ENCODE data around the gene FBLIM1. TPM values are rescaled to one million over a fixed set of nuclear protein-coding genes. Genes with fewer than 3 reads are reported as not detected.

Gene FBLIM1
- total RNA-seq, 2 experiments from 2014 or later: 0.50 TPM; not detected in 1

GRCh38 chr1:15833842-15834405 is 75.3 kb downstream of the FBLIM1 start:
- H3K36me3 Mint-ChIP-seq (ENCODE audit: low read depth): peaks cover 25% of the 10 kb centered on the region
- Histone ChIP-seq H3K4me1 (ENCODE audit: insufficient read depth, low read length) (peaks cover 41% of the 10 kb centered on the region), H3K27me3 (ENCODE audit: control insufficient read depth in 1 of 2, insufficient read depth in 2 of 2, low read length in 2 of 2) (no peaks in the 10 kb centered on the region), H3K4me3 (ENCODE audit: low read length) (peak overlapping the region; percentile 70), H3K9me3 (ENCODE audit: control insufficient read depth in 1 of 2, insufficient read depth in 1 of 2, low read length in 2 of 2) (peaks cover 0 to 4% of the 10 kb centered on the region in 2 experiments), H3K36me3 (ENCODE audit: insufficient read depth, low read length) (no peaks in the 10 kb centered on the region), H3K27ac (ENCODE audit: low read depth in 1 of 2, low read length in 2 of 2) (peak overlapping the region; percentile 93 to 99)
- TF ChIP-seq, protein P1, sequence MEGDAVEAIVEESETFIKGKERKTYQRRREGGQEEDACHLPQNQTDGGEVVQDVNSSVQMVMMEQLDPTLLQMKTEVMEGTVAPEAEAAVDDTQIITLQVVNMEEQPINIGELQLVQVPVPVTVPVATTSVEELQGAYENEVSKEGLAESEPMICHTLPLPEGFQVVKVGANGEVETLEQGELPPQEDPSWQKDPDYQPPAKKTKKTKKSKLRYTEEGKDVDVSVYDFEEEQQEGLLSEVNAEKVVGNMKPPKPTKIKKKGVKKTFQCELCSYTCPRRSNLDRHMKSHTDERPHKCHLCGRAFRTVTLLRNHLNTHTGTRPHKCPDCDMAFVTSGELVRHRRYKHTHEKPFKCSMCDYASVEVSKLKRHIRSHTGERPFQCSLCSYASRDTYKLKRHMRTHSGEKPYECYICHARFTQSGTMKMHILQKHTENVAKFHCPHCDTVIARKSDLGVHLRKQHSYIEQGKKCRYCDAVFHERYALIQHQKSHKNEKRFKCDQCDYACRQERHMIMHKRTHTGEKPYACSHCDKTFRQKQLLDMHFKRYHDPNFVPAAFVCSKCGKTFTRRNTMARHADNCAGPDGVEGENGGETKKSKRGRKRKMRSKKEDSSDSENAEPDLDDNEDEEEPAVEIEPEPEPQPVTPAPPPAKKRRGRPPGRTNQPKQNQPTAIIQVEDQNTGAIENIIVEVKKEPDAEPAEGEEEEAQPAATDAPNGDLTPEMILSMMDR (IDR thresholded peaks at IDR 0.05): no peak
- peaks cover 42% of the 10 kb centered on the region for H3K4me1 Mint-ChIP-seq (ENCODE audit: low read depth)
- ATAC-seq (ENCODE audit: poor library complexity) (no peak), DNase-seq (no peak)
- no peaks in the 10 kb centered on the region for H3K9me3 Mint-ChIP-seq
- CTCF ChIA-PET: interaction anchor here (0.7 to 3.3 kb wide), 7 partner anchors 10 to 195 kb away, joined by 3 to 26 read pairs (median 4); partner anchors contain the start of genes SPEN and ZBTB17
- peak overlapping the region; percentile 98 for H3K4me3 Mint-ChIP-seq
- H3K27me3 Mint-ChIP-seq: no peaks in the 10 kb centered on the region
- peak overlapping the region; percentile 99 for H3K27ac Mint-ChIP-seq
- POLR2A ChIA-PET: interaction anchor here (0.7 to 7.0 kb wide), 33 partner anchors 11 to 607 kb away, joined by 3 to 518 read pairs (median 4); partner anchors contain the start of genes CASP9, CPLANE2, DNAJC16 and FBXO42
- intact Hi-C loops (cut with DNase I, micrococcal nuclease): loop anchor here (1.0 to 5.0 kb wide), 7 partner anchors 13 to 307 kb away; partner anchors contain the start of genes DNAJC16 (in 1 of the 2), SPEN (in 1 of the 2) and ZBTB17 (in 1 of the 2)

DNA sequence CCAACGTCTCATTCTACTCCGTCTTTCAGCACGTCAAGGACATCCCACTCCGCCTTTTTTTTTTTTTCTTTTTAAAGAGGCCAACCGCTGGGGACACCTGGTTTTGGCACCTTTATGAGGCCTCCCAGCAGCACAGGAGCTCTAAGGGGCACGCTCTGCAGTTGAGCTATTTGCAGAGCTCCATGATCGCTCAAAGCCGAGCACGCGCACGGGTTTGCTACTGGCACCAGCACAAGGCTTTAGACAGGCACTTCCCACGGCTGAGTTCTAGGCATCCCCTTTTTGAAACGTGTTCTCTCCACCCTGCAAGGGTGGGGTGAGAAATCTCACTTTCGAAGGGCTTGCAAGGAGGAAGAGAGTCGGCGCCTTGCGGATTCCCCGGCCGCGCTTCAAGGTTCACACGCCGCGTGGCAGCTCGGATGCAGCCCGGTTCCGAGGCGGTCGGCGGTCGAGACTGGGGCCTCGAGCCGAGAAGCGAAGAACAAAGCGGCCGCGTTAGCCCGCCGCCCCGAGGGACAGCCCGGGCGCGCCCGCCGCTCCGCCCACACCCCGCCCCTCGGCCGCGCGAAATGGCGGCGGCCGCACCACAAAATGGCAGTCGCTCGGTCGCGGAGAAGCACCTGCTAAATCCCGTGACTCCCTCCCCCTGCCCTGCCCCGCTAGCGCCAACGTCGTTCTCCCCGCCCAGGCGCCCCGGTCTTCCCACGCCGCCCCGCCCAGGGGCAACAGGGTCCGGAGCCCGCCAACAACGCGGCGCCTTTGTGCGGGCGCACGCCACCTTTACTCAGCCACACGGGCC is 76.0 kb downstream of the FBLIM1 start:
- CTCF ChIA-PET: interaction anchor here (1.2 to 3.3 kb wide), 3 partner anchors 14 to 34 kb away, joined by 3 to 26 read pairs (median 11); partner anchors contain the start of gene SPEN
- peaks cover 0 to 4% of the 10 kb centered on the region in 2 experiments for H3K9me3 ChIP-seq (ENCODE audit: control insufficient read depth in 1 of 2, insufficient read depth in 1 of 2, low read length in 2 of 2)
- no peaks in the 10 kb centered on the region for H3K36me3 ChIP-seq (ENCODE audit: insufficient read depth, low read length)
- H3K4me1 Mint-ChIP-seq (ENCODE audit: low read depth): peaks cover 38% of the 10 kb centered on the region
- no peaks in the 10 kb centered on the region for H3K9me3 Mint-ChIP-seq
- TF ChIP-seq, protein P1 (IDR thresholded peaks at IDR 0.05): no peak
- peak overlapping the region; percentile 98 for H3K4me3 Mint-ChIP-seq
- H3K27me3 Mint-ChIP-seq: no peaks in the 10 kb centered on the region
- peak overlapping the region; percentile 70 for H3K4me3 ChIP-seq (ENCODE audit: low read length)
- H3K36me3 Mint-ChIP-seq (ENCODE audit: low read depth): peaks cover 25% of the 10 kb centered on the region
- no peaks in the 10 kb centered on the region for H3K27me3 ChIP-seq (ENCODE audit: control insufficient read depth in 1 of 2, insufficient read depth in 2 of 2, low read length in 2 of 2)
- peak overlapping the region; percentile 99 for H3K27ac Mint-ChIP-seq
- H3K27ac ChIP-seq (ENCODE audit: low read depth in 1 of 2, low read length in 2 of 2): peak overlapping the region; percentile 96 to 99
- POLR2A ChIA-PET: interaction anchor here (0.7 to 7.0 kb wide), 31 partner anchors 12 to 606 kb away, joined by 3 to 518 read pairs (median 4); partner anchors contain the start of genes CASP9, CPLANE2, DNAJC16 and FBXO42
- H3K4me1 ChIP-seq (ENCODE audit: insufficient read depth, low read length): peaks cover 39% of the 10 kb centered on the region
- ATAC-seq (ENCODE audit: poor library complexity) (peak; percentile 52), DNase-seq (peak; percentile 75 to 95 (median 84))
- intact Hi-C loops (cut with DNase I, micrococcal nuclease): loop anchor here (1.0 to 5.0 kb wide), 6 partner anchors 13 to 307 kb away; partner anchors contain the start of genes SPEN (in 2 of the 2), DNAJC16 (in 1 of the 2) and ZBTB17 (in 1 of the 2)

DNA sequence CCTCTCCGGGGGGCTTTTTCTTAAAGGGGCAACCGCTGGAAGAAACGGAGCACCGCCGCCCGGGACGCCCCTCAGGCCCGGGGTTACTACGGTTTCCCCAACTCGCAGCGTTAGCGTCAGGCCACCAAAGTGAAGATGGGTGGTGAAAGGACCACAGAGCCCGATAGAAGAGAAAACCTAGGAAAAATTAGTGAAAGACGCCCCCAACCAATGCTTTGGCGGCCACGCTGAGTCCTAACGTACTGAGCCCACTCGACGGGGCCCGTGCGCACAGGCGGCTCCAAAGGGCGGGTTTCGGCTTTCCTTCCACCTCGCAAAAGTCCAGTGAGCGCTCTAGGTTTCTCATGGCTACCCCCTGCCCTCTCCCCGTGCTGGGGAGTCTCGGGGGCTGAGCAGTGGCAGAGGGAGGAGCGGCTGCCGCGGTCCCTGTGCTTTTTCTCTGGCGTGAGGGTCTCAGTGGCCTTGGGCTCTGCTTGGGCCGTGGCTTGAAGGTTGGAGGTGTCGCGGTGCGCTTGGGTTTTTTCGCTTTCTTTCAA is 76.7 kb downstream of the FBLIM1 start:
- H3K4me3 Mint-ChIP-seq: peak overlapping the region; percentile 98
- peak in 4 of 14 experiments; percentile 11 to 59 (median 42) for DNase-seq
- peak overlapping the region; percentile 99 for H3K27ac Mint-ChIP-seq
- Histone ChIP-seq H3K4me1 (ENCODE audit: insufficient read depth, low read length) (peaks cover 35% of the 10 kb centered on the region), H3K27me3 (ENCODE audit: control insufficient read depth in 1 of 2, insufficient read depth in 2 of 2, low read length in 2 of 2) (no peaks in the 10 kb centered on the region), H3K9me3 (ENCODE audit: control insufficient read depth in 1 of 2, insufficient read depth in 1 of 2, low read length in 2 of 2) (peaks cover 0 to 4% of the 10 kb centered on the region in 2 experiments), H3K4me3 (ENCODE audit: low read length) (peak overlapping the region; percentile 70), H3K27ac (ENCODE audit: low read depth in 1 of 2, low read length in 2 of 2) (peak overlapping the region; percentile 96 to 99), H3K36me3 (ENCODE audit: insufficient read depth, low read length) (no peaks in the 10 kb centered on the region)
- ChIA-PET POLR2A (interaction anchor here (0.9 to 7.0 kb wide), 8 partner anchors 12 to 141 kb away, joined by 3 to 518 read pairs (median 10); partner anchors contain the start of genes SPEN and ZBTB17), CTCF (interaction anchor here (3.3 kb wide), 1 partner anchor 13 kb away, joined by 26 read pairs; the partner anchor contains the start of gene SPEN)
- ATAC-seq (ENCODE audit: poor library complexity): peak; percentile 3
- H3K36me3 Mint-ChIP-seq (ENCODE audit: low read depth): peaks cover 25% of the 10 kb centered on the region
- H3K27me3 Mint-ChIP-seq: no peaks in the 10 kb centered on the region
- TF ChIP-seq, protein P1 (IDR thresholded peaks at IDR 0.05): no peak
- H3K4me1 Mint-ChIP-seq (ENCODE audit: low read depth): peaks cover 32% of the 10 kb centered on the region
- intact Hi-C loops (cut with DNase I, micrococcal nuclease): loop anchor here in 1 of 2 experiments (1.0 kb wide), 1 partner anchor 12 kb away; the partner anchor contains the start of gene SPEN
- no peaks in the 10 kb centered on the region for H3K9me3 Mint-ChIP-seq

Measured in CD4-positive, alpha-beta T cell (primary cell).